ENCODE results near the gene HGS.

DNA sequence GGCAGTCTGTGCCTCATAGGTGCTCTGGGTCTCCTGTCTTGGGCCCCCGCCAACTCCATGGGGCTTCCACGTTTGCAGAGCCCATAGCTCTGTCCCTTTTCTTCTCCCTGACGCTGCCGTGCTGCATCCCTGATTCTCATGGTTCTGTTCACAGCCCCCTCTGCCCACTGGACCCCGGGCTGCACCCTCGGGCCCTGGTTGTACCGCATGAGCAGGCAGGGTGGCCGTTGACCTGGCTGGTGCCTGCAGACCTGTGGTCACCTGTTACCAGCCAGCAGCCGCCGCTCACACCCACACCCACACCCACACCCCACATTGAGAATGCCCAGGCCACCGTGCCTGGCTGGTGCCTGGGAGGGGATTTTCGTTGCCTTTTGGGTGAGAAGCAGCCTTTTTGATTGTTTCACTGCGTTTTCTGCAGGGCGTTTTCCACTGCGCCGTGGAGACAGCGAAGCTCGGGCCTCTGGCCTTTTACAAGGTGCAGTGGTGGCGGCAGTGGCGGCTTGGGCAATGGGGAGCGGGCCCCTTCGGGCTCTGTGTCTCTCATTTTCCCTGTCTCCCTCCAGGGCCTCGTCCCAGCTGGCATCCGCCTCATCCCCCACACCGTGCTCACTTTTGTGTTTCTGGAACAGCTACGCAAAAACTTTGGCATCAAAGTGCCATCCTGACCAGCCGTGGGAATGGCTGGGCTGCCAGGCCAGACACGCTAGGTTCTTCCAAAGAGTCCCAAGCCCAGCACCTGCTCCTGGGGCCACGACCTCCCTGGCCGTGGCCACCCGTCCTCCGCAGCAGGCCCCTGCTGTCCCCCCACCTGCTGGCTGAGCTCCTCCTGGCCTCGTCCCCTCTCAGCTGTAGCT lies 35.8 kb downstream of the HGS start:
- no peak for TF ChIP-seq POLR2A (IDR thresholded peaks at IDR 0.05)
- TF ChIP-seq, protein P1, sequence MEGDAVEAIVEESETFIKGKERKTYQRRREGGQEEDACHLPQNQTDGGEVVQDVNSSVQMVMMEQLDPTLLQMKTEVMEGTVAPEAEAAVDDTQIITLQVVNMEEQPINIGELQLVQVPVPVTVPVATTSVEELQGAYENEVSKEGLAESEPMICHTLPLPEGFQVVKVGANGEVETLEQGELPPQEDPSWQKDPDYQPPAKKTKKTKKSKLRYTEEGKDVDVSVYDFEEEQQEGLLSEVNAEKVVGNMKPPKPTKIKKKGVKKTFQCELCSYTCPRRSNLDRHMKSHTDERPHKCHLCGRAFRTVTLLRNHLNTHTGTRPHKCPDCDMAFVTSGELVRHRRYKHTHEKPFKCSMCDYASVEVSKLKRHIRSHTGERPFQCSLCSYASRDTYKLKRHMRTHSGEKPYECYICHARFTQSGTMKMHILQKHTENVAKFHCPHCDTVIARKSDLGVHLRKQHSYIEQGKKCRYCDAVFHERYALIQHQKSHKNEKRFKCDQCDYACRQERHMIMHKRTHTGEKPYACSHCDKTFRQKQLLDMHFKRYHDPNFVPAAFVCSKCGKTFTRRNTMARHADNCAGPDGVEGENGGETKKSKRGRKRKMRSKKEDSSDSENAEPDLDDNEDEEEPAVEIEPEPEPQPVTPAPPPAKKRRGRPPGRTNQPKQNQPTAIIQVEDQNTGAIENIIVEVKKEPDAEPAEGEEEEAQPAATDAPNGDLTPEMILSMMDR (IDR thresholded peaks at IDR 0.05) = no peak

Data from gastroesophageal sphincter (tissue), 3 donors.